ENCODE data around the gene TRABD2B. TPM values are rescaled to one million over a fixed set of nuclear protein-coding genes. Genes with fewer than 3 reads are reported as not detected.
A peak's percentile ranks its signal among the peaks of the same experiment; 100 is the strongest.

Gene TRABD2B
- total RNA-seq, 6 donors from 2014 or later: under 0.01 to 2.1 (median 0.62) TPM

GRCh38 chr1:47898133-47898845 is 98.9 kb downstream of the TRABD2B start:
- Histone ChIP-seq H3K27ac (no peak overlapping the region), H3K36me3 (no peaks in the 10 kb centered on the region), H3K9me3 (no peaks in the 10 kb centered on the region), H3K27me3 (no peaks in the 10 kb centered on the region), H3K4me1 (no peaks in the 10 kb centered on the region), H3K4me3 (no peak overlapping the region)
- no peak for ATAC-seq (ENCODE audit: low FRiP score in 2 of 2)
- WGBS, 2 donors: 58 to 85% methylated on average over 6 of the region's 6 CpGs
- TF ChIP-seq EP300 (IDR thresholded peaks at IDR 0.05): no peak
- no peak for TF ChIP-seq POLR2AphosphoS5 (IDR thresholded peaks at IDR 0.05)
- TF ChIP-seq, protein P1, sequence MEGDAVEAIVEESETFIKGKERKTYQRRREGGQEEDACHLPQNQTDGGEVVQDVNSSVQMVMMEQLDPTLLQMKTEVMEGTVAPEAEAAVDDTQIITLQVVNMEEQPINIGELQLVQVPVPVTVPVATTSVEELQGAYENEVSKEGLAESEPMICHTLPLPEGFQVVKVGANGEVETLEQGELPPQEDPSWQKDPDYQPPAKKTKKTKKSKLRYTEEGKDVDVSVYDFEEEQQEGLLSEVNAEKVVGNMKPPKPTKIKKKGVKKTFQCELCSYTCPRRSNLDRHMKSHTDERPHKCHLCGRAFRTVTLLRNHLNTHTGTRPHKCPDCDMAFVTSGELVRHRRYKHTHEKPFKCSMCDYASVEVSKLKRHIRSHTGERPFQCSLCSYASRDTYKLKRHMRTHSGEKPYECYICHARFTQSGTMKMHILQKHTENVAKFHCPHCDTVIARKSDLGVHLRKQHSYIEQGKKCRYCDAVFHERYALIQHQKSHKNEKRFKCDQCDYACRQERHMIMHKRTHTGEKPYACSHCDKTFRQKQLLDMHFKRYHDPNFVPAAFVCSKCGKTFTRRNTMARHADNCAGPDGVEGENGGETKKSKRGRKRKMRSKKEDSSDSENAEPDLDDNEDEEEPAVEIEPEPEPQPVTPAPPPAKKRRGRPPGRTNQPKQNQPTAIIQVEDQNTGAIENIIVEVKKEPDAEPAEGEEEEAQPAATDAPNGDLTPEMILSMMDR (IDR thresholded peaks at IDR 0.05): no peak
- TF ChIP-seq POLR2A (IDR thresholded peaks at IDR 0.05): no peak
- no peak for DNase-seq

- Histone ChIP-seq H3K4me3 (no peak overlapping the region), H3K27ac (no peak overlapping the region), H3K4me1 (no peaks in the 10 kb centered on the region), H3K9me3 (no peaks in the 10 kb centered on the region), H3K27me3 (no peaks in the 10 kb centered on the region), H3K36me3 (no peaks in the 10 kb centered on the region)
- no peak for ATAC-seq (ENCODE audit: low FRiP score in 2 of 2)
- DNase-seq: peak in 1 of 2 donors; percentile 30
- WGBS, 2 donors: 83 to 86% methylated on average over 6 to 10 of the region's 10 CpGs
- TF ChIP-seq, protein P1 (IDR thresholded peaks at IDR 0.05): no peak
- TF ChIP-seq EP300 (IDR thresholded peaks at IDR 0.05) (no peak), POLR2AphosphoS5 (IDR thresholded peaks at IDR 0.05) (no peak), POLR2A (IDR thresholded peaks at IDR 0.05) (no peak)
These were observed 101.7 kb downstream of the TRABD2B start for GRCh38 chr1:47895279-47896125.

- TF ChIP-seq POLR2A (IDR thresholded peaks at IDR 0.05) (no peak), POLR2AphosphoS5 (IDR thresholded peaks at IDR 0.05) (no peak), EP300 (IDR thresholded peaks at IDR 0.05) (no peak)
- TF ChIP-seq, protein P1 (IDR thresholded peaks at IDR 0.05): no peak
- Histone ChIP-seq H3K4me3 (no peak overlapping the region), H3K27me3 (no peaks in the 10 kb centered on the region), H3K27ac (no peak overlapping the region), H3K36me3 (no peaks in the 10 kb centered on the region), H3K9me3 (no peaks in the 10 kb centered on the region), H3K4me1 (no peaks in the 10 kb centered on the region)
- ATAC-seq (ENCODE audit: low FRiP score in 2 of 2) (peak; percentile 30 to 32), DNase-seq (peak in 1 of 2 donors; percentile 56)
- WGBS, 2 donors: 62 to 70% methylated on average over 11 of the region's 11 CpGs
These were observed 102.5 kb downstream of the TRABD2B start for GRCh38 chr1:47894410-47895278.

GRCh38 chr1:47893412-47893811 is 103.8 kb downstream of the TRABD2B start:
- Histone ChIP-seq H3K4me1 (no peaks in the 10 kb centered on the region), H3K9me3 (no peaks in the 10 kb centered on the region), H3K36me3 (no peaks in the 10 kb centered on the region), H3K4me3 (no peak overlapping the region), H3K27ac (no peak overlapping the region), H3K27me3 (no peaks in the 10 kb centered on the region)
- 58 to 63% methylated on average over 4 of the region's 4 CpGs for WGBS, 2 donors
- DNase-seq: no peak
- ATAC-seq (ENCODE audit: low FRiP score in 2 of 2): no peak
- TF ChIP-seq EP300 (IDR thresholded peaks at IDR 0.05) (no peak), POLR2A (IDR thresholded peaks at IDR 0.05) (no peak), POLR2AphosphoS5 (IDR thresholded peaks at IDR 0.05) (no peak)
- TF ChIP-seq, protein P1 (IDR thresholded peaks at IDR 0.05): no peak

Data from upper lobe of left lung (tissue), 6 donors.